HG03342 (cell line): Measurements from ENCODE around the gene RGL3.
"Not testable (repeated sequence)": the region's sequence is repeated elsewhere in the genome, so short reads cannot be mapped to it uniquely, and the experiment has no call there.

Source experiments
- ATAC-seq: cut with Tn5 transposase; IDR thresholded peaks from one replicate; pipeline ENCODE4 v1.9.1; 2021; ENCODE audit warnings: mild to moderate bottlenecking, moderate library complexity; ENCODE audit not compliant: unreplicated experiment

The RGL3 gene, protein sequence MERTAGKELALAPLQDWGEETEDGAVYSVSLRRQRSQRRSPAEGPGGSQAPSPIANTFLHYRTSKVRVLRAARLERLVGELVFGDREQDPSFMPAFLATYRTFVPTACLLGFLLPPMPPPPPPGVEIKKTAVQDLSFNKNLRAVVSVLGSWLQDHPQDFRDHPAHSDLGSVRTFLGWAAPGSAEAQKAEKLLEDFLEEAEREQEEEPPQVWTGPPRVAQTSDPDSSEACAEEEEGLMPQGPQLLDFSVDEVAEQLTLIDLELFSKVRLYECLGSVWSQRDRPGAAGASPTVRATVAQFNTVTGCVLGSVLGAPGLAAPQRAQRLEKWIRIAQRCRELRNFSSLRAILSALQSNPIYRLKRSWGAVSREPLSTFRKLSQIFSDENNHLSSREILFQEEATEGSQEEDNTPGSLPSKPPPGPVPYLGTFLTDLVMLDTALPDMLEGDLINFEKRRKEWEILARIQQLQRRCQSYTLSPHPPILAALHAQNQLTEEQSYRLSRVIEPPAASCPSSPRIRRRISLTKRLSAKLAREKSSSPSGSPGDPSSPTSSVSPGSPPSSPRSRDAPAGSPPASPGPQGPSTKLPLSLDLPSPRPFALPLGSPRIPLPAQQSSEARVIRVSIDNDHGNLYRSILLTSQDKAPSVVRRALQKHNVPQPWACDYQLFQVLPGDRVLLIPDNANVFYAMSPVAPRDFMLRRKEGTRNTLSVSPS

GRCh38 chr19:11418549-11419506, at the start of gene RGL3:
Gene RGL3 (minus strand): TSS chr19:11419314. CDS start chr19:11419278, 36 bp downstream.
- ATAC-seq: no peak

GRCh38 chr19:11468266-11468845, 49.2 kb upstream of the RGL3 start:
- ATAC-seq: not testable (repeated sequence)

GRCh38 chr19:11465600-11465999, 46.5 kb upstream of the RGL3 start:
- ATAC-seq: no peak

DNA sequence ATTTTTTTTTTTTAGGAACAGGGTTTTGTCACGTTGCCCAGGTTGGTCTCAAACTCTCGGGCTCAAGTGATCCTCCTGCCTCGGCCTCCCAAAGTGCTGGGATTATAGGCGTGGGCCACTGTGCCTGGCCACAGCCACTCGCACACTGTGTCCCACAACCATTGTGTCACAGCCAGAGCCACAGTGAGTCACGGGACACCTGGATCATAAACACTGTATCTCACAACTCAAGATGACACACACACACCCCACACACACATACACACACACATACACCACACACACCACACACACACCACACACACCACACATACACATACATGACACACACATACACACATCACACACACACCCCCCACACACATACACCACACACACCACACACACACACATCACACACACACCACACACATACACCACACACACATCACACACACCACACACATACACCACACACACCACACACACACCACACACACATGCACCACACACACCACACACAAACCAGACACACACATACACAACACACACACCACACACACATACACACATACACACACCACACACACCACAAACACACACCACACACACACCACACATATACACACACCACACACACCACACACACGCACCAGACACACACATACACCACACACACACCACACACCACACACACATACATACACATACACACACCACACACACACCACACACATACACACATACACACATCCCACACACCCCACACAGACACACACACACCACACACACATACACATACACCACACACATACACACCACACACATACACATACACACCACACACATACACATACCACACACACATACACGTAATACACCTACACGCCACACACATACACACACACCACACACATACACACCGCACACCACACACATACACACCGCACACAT, 45.5 kb upstream of the RGL3 start:
- ATAC-seq: no peak

GRCh38 chr19:11463391-11463790, 44.3 kb upstream of the RGL3 start:
- ATAC-seq: no peak

- ATAC-seq: no peak
These were observed 42.3 kb upstream of the RGL3 start for GRCh38 chr19:11461453-11461852.

- no peak for ATAC-seq
These were observed 41.1 kb upstream of the RGL3 start for GRCh38 chr19:11460207-11460606.

GRCh38 chr19:11458912-11459311, 39.8 kb upstream of the RGL3 start:
- ATAC-seq: not testable (repeated sequence)

DNA sequence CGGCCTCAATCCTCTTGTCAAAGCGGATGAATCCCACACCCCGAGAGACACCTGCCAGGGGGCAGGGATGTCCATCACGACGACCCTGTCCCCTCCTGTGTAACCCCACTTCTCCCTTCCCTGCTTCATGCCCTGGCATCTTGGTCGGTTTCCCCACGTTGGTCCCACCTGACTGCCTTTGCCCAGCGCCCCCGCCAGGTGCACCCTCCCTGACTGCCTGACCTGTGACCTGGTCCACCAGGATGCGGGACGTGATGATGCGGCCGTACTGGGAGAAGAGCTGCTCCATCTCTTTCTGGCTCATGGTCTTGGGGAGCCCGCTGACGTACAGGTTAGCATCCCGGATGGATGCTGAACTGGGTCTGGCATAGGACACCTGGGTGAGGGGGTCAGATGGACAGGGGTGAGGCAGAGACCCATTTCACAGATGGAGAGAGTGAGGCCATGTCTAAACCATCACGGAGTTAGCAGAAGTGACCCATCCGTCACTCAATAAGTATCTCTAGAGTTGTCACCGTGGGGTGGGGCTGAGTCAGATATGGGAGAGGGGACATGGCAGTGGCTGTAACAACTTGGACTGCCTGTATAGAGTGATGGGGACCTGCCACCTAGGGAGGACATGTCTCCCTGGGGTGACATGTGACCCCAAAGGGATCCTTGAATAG, 39.3 kb upstream of the RGL3 start:
- no peak for ATAC-seq

DNA sequence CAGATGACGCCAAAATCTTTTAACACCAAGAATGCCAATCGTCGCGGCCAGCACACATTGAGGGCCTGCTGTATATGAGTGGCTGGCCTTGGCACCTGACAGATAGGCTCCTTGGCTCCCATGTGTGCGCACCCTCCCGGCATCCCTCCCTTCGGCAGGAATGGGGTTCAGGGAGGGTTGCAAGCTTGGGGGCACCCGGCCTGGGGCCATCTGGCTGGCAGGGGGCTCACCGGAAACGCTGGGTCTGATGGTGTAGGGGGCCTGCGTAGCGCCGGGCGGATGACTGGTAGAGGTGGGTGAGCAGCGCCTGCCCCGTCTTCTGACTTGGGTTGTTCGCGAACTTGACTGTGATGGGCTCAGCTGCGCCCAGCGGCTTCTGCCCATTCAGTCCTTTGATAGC, 38.7 kb upstream of the RGL3 start:
- no peak for ATAC-seq

DNA sequence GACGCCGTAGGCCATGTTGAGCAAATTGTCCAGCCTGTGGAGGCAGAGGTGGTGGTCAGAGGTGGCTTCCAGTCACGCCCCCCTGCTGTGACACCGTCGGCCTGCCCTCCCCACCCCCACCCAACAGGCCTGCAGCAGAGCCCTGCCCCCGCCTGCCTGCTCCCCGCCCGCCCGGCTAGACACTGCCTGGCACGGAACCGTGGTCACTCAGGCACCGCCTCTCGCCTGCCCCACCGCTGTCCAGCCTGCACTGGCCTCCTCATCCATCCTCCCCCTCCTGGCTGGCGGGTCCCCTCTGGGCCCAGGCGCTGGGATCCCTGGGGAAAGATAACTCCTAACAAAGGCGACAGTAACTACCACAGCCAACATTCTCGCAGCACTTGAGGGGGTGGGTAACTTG, 38.0 kb upstream of the RGL3 start:
- ATAC-seq: no peak

DNA sequence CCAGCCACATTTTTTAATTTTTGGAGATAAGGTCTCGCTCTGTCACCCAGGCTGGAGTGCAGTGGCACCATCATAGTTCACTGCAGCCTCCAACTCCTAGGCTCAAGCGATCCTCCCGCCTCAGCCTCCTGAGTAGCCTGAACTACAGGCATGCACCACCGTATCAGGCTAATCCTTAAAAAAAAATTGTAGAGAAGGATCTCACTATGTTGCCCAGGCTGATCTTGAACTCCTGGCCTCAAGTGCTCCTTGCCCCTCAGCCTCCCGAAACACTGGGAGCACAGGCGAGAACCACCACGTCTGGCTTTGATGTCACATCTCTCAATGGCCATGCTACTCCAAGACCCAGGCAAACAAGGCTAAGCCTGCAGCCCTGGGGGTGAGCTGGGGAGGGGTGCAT, 37.5 kb upstream of the RGL3 start:
- no peak for ATAC-seq

DNA sequence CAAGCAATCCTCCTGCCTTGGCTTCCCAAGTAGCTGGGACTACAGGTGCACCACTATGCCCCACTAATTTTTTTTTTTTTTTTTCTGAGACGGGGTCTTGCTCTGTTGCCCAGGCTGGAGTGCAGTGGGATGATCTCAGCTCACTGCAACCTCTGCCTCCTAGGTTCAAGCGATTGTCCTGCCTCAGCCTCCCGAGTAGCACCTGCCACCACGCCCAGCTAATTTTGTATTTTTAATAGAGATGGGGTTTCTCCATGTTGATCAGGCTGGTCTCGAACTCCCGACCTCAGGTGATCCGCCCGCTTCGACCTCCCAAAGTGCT, 36.1 kb upstream of the RGL3 start:
- ATAC-seq: not testable (repeated sequence)

DNA sequence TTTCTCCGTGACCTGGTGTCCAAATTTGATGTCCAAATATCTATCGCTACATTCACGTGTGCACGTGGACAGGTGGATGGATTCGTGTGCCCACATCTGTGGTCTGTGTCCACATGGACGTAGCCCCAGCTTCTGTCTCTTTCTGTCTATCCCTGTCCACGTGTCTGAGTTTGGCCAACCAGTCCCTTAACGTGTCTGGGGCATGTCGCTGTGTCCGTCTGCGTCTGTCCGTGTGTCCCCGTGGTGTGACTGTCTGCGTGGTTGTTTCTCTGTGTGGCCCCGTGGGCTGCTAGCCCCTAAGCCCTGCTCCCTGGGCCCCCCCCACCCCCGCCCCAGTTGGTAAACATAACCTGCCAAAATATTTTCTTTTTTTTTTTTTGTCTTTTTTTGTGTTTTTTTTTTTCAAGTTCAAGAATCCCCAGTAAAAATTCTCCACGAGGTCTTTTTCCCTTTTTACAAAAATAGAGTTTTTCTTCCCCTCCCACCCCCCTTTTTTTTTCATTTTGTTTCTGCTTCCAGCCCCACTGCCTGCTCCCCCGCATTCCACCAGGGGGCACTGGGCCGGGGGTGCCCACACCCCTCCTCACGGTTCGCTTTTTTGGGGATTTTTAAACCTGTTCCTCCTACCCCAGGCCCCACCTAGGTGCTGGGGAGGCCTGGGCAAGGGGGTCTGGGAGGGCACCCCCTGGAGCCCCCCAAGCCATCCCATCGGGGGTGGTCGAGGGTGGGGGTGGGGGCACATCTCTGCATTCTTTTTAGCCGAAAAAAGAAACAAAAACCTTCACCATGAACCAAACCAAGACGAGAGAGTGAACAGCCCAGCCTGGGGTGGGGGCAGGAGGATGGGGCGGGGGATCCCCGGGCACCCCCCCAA, 34.6 kb upstream of the RGL3 start:
- ATAC-seq: no peak

- no peak for ATAC-seq
These were observed 33.7 kb upstream of the RGL3 start for GRCh38 chr19:11452620-11453310.

DNA sequence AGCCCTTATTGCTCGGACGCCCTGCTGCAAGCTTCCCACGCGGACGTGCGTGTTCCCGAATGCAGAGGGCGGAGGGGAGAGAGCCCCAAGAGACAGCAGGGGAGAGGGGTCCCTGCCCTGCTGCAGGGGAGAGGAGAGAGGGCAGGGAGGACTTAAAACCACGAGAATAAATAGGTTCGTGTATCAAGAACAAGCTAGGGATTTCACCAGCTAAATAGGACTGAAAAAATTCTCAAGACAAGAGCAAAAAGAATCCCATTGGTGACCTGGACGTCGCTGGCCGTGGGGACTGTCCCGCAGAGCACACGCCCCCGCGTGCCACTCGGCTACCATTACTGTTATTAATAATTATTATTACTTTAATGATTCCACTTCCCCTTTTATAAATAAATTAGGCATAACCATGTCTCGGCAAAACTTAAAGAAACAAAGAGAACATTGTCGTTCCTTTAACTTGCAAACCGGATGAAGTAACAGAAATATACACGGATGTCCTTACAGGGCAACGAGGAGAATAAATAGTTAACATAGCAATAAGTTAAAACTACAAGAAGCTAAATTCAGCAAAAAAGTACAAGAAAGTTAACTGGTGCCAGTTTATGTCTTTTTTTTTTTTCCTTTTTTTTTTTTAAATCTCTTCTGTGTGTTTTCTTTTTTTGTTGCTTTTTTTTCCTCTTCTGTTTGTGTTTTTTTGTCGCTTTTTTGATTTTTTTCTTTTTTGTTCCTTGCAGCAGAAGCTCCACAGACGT, 32.9 kb upstream of the RGL3 start:
- ATAC-seq: no peak

DNA sequence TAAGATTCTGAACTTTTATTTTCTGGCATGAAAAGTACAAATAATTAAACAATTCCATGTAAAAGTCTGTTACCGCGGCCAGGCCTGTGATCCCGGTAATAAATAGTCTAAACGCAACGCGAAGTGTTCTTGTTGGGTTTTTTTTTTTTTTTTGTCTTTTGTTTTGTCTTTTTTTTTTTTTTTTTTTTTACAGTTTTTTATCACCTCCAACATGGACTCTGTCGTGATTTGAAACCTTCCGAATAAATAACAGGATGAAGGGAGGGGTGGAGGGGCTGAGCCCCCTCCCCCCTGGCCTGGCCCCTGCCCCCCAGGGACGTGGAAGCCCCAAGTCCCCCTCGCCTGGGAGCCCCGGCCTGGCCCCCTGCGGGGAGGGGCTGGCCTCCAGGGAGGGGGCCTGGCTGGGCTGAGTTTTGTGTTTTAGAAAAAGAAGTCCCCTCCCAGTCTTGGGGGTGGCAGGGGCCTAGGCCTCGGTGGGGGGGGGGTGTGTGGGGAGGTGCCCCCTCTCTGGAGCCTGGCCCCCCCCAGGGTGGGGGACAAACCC, 32.3 kb upstream of the RGL3 start:
- no peak for ATAC-seq
